SIG-M5 (cell line): ENCODE results near the gene CSTF2.
"Not testable (repeated sequence)": the region's sequence is repeated elsewhere in the genome, so short reads cannot be mapped to it uniquely, and the experiment has no call there.

Source experiments
- DNase-seq: peaks from one replicate; lab custom pipeline; 2025; lab: John Stamatoyannopoulos, UW

The CSTF2 gene, protein sequence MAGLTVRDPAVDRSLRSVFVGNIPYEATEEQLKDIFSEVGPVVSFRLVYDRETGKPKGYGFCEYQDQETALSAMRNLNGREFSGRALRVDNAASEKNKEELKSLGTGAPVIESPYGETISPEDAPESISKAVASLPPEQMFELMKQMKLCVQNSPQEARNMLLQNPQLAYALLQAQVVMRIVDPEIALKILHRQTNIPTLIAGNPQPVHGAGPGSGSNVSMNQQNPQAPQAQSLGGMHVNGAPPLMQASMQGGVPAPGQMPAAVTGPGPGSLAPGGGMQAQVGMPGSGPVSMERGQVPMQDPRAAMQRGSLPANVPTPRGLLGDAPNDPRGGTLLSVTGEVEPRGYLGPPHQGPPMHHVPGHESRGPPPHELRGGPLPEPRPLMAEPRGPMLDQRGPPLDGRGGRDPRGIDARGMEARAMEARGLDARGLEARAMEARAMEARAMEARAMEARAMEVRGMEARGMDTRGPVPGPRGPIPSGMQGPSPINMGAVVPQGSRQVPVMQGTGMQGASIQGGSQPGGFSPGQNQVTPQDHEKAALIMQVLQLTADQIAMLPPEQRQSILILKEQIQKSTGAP

DNA sequence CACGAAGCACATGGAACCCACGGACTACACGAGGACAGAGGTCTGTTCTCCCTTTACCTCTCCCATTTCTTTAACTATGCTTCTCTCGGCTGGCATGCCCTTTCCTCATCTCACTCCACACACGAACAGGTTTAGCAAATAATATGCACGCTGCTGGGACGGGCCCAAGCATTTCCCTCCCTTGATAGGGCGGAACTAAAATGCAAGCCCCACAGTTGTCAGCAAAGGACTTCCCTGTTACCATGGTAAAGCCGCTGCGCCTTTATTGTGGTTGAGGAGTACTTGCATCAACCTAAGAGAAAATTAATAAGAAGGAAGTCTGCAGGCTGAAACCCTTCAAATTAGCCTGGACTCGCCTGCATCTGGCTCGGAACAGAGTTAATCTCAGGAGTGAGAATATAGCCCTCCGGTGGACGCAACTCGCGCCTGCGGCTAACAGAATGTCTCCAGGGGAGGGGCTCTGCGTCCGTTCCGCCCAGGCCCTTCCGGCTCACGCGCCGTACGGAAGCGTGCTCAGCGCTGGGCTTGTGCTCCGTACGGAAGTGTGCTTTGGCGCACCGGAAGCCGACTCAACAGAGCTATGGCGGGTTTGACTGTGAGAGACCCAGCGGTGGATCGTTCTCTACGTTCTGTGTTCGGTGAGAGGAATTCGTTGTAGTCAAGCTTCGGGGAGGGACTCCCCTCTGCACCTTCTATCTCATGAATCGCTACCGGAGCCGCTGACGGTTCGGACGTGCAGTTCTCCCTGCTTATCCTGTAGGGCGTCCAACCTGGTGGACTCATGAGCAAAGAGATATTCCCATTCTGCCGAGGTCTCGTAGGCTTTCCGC, at the start of gene CSTF2:
Gene CSTF2 (plus strand): TSS at position 555 of the 830 bp plus-strand sequence. CDS start 26 bp downstream, at position 581.
- DNase-seq, result peak; percentile 14

DNA sequence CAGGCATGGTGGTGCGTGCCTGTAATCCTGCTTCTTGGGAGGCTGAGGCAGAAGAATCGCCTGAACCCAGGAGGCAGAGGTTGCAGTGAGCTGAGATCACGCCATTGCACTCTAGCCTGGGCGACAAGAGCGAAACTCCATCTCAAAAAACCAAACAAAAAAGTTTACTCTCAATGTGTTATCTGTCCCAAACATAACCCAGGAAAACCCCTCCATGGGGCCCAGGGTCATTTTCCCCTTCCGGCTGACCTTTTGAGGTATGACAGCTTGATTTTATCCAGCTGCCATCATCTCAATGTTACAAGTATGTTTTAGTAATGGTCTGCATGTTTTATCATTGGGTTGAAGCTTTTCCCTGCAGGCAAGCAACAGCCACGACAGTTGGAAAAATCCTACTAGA, 23.8 kb upstream of the CSTF2 start:
- not testable (repeated sequence) for DNase-seq

DNA sequence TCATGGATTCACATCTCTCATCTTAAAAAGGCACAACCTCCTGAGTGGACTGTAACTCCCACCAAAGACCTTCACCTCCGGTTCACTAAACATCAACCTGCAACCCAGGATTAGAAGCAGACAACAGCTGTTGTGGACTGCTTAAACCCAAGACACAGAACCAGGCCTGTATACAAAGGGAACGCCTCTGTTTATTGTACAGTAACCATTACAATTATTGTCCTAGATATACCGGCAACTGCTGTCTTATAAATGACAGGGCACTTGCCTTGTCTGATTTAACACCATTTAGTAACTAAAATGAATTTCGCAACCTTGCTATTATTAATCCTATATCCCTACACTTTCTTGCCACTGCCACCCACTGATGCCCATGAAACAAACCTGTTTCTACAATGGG, 22.8 kb upstream of the CSTF2 start:
- DNase-seq, result no peak

DNA sequence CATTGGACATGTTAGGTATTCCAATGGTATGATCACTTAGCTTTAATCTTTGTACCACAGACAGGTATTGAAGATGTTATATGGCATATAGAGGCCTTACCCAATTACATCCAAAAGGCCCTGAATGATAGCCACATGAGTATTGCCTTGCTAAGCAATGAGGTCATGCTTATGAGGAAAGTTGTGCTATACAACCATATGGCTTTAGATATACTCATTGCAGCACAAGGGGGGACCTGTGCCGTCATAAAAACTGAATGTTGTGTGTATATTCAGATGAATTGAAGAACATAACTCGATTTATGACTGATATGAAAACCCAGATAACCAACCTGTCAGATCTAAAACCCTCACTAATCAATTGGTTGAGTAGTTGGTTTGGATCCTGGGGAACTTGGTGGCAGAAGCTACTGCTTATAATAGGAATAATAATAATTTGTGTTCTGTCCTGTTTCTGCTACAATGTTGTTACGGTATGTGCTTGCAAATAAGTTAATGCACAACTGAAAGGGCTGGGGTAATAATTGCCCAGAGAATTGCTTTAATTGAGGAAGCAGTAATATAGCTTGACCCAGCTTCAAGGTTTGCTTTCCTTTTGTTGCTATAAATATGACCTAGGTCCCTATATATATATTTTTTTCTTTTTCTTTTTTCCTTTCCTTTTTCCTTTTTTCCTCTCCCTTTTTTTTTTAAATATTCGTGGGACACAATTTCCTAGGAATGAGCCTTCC, 21.5 kb upstream of the CSTF2 start:
- DNase-seq, result no peak

DNA sequence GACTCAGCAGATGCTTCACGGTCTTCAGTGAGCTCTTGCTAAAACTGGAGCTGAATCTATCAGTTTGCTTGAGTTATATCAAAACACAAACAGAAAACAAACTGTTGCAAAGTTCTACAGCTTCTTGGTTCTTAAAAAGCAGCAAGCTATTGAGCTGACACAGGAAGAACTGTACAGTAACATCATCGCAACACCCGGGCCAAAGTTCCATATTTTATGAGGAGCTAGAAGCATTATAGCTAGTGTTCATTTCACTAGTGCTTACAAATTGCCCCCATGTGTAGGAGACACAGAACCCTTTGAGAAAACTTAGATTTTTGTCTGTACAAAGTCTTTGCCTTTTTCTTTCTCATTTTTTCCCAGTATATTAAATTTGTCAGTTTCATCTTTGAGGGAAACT, 17.3 kb upstream of the CSTF2 start:
- DNase-seq, result no peak

DNA sequence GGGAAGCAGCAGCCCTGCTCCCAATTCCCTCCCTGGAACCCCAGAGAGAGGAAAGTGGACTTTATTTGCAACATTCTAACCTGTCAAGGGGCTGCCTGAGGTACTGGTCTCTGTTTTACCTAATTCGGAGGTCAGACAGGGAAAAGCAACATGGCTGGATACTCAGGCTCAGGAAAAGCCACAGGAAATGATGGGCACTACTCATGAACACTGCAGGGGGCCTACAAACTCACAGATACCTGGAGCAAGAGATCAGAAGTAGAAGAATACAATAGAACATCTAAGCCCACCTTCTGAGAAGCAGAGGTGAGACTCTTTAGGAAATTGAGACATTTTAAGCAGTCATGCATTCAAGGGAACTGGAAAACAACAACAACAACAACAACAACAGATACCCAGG, 15.4 kb upstream of the CSTF2 start:
- DNase-seq, result no peak

DNA sequence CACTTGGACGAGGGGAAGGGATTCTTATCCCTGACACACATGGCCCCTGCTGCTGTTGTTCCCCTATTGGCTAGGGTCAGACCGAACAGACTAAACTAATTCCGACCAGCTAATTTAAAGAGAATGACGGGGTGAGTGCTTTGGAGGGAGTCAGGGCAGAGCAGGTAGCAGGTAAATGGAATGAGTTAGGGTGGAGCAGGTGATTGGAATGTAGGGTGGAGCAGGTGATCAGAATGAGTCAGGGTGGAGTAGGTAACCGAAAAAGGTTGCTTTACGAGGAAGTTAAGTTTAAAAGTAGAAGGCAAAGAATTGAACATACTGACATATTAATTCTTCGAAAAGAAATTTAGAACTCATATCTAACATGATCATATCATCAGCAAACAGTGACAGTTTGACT, 11.9 kb upstream of the CSTF2 start:
- not testable (repeated sequence) for DNase-seq

DNA sequence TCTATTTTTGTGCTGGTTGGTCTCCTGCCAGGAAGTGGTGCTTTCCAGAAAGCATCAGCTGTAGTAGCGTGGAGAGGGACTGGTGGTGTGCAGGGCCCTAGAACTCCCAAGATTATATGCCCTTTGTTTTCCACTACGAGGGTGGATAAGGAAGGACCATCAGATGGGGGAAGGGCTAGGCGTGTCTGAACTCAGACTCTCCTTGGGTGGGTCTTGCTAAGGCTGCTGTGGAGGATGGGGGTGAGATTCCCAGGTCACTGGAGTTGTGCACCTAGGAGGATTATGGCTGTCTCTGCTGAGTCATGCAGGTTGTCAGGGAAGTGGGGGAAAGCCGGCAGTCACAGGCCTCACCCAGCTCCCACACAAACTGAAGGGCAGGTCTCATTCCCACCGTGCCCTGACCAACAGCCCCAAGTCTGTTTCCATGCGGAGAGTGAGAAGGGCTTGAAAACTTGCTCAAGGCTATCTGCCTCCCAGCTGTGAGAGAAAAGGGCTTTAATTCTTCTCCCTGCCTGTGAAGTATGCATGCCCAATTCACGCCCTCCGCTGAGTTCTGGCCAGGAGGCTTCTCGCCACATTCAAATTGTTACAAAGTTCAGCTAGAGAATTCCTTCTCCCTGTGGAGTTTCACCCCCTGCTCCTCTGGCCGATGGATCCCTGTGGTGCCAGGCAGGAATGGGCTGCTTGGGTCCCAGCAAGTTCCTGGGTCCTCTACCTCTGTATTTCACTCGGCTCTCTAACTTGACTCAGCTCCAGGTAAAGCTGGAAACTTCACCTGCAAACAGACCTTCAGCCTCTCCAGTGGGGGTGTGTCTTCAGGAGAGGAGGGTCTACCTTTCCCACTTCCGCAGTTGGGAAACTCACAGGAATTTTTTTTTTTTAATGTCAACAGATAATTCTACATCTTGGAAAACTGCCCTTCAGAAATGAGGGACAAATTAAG, 7.7 kb upstream of the CSTF2 start:
- DNase-seq, result no peak

DNA sequence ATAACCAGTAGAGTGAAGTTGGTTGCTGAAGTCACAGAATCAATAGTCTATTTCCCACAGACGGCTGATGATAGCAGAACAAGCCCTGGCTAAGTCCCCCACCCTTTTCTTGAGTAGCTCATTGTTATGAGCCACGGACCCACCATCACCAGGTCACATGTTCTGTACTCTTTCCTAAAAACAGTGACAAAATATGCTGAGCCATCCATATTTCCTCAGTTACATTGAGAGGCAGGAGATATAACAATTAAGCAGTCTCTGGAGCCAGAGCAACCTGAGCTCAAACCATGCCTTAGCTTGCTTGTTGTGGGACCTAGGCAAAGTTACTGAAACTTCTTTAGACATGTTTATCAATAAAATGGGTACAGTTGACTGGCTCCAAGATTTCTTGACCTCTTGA, 2.9 kb upstream of the CSTF2 start:
- no peak for DNase-seq

DNA sequence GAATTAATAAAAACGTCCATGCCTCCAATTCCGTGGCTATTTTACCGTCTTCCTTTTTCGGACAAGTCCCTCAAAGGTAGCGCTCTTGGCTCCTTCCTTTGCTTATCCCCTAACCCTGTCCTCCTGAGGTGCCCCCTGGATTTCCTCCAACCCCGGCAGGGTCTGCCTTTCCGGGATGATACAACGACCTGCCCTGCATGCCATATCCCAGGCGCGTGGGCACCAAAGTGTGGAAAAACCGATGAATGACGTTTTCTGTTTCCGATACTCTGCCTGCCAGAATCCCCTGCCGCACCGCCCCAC, 706 bp upstream of the CSTF2 start:
- DNase-seq, result no peak

DNA sequence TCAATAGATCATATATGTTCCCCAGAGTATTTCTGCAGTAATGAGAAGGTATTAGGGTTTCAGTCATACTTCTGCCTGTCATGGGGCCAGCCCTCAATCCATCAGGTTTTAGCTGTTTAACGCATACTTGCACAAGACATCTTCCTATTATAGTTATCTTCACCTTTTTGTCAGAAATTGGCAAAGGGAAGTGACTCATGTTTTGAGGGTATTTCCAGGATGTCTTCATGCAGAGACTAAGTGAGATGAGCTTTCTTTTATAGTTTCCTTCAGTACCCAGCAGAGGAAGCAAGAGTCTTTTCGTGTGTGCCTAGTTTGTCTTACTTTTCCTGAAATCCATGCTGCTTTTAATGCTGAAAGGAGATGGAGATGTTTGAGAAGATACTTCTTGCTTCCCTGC, 9.5 kb downstream of the CSTF2 start:
- peak; percentile 20 for DNase-seq

DNA sequence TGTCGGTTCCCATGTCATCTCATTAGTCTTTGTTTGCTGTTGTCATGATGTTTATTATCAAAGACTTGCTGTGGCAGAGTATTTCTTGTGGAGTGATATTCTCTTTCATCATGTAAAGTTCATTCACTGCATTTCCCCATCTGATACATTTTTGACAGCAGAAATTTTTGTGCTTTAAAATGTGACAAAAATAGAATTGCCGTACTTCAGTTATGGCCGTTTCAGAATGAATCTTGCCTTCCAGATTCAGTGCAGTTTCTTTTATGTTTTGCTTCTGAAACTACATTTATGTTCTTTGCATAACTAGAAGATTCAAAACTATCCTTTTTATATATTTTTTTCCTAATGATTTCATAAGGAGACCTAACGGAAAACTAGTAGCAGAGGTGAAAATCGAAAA, 10.0 kb downstream of the CSTF2 start:
- DNase-seq, result no peak

DNA sequence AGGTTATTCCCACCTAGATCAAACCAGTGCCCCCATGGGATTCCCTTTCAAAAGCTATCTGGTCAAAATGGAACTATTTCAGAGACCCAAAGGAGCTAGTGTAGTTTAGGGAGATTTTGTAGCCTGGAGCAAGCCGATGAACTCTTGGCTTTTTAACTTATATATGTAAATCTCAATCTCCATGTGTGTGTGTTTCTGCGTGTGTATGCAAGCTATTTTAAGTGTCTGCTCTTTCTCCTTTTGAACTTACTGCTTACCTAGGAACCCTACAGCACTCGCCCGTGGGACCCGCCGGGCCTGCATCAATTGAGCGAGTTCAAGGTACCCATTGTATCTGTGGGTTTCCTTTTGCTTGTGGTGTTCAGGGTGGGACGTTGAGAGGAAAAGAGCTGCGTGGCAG, 10.4 kb downstream of the CSTF2 start:
- DNase-seq, result no peak

DNA sequence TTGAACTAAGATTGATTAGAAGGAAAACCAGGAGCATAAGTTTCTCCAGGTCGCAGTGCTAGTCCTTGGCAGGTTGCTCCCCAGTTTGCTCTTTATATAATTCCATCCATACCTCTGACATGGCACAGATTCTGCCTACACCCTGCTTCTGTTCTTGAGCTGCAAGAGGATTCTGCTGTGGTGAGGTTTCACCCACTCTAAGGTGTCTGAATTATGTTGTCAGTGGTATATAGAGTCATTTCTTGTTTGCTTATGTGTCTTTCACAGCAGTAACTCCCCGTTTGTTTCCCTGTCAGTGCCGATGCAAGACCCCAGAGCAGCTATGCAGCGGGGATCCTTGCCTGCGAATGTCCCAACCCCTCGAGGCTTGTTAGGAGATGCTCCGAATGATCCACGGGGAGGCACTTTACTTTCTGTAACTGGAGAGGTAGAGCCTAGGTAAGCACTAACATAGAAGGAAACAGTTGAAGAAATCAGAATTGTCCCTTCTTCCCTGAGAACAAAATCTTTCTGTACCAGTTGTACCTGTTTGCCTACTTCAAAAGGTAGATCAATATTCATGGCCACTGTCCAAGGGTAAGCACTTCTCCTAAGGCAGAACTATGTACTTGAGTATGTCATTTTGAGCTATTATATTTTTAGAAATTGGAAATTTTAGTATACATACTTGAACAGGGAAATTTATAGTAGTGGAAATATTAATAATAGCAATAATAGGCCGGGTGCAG, 11.2 kb downstream of the CSTF2 start:
- DNase-seq, result no peak

DNA sequence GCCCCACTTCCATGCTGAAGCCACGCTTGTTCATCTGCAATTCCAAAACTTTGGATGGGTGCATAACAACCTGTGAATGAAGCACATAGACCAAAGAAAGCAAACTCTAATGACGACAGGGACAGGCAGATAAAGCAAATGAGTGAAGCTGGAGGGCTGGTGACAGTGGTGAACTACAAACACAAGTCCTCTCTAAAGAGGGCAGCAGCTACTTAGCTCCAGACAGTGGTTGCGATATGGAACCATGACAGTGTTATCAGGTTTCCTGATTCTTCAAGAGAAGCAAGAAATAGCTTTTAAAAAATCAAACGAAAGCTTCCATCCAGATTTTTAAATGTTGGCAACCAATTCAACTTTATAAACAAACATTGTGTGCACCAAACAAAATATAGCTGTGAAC, 30.1 kb downstream of the CSTF2 start:
- no peak for DNase-seq

DNA sequence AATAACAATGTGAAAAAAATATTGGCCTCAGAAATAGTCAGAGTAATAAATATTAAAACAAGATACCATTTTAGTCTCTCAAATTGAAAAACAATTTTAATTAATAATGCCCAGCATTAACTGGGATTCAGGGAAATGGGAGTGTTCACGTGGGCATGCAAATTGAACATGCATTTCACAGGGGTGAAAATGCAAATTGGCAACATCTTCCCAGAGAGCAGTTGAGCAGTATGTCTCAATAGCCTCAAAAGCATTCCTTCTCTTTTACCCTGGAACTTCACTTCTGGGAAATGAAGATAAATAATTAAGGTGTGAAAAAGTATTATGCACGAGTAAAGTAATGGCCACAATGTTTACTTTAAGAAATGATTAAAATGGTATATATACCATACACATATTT, 32.6 kb downstream of the CSTF2 start:
- no peak for DNase-seq

DNA sequence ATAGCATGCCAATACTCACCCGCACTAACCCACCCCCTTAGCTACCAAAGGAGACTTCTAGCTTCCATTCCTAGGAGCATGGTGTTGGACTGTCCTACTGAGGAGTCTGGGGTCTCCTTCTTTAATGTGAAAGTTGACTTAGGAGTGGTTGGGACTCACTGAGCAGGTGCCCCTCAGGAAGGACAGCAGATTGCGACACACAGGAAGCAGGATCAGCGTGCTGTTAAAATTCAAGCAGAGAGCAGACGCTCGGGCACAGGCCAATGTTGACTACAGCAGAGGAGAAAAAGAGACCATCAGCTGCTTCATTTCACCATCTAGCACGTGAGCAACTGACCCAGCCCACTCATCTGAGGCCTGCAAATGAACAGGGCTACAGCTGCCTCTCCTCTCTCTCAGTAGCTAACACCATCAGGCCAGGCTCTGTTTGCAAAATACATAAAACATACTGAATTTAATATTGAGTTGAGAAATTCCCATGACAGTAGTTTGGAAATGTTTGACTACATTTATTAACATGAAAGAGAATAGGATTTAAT, 43.2 kb downstream of the CSTF2 start:
- no peak for DNase-seq

DNA sequence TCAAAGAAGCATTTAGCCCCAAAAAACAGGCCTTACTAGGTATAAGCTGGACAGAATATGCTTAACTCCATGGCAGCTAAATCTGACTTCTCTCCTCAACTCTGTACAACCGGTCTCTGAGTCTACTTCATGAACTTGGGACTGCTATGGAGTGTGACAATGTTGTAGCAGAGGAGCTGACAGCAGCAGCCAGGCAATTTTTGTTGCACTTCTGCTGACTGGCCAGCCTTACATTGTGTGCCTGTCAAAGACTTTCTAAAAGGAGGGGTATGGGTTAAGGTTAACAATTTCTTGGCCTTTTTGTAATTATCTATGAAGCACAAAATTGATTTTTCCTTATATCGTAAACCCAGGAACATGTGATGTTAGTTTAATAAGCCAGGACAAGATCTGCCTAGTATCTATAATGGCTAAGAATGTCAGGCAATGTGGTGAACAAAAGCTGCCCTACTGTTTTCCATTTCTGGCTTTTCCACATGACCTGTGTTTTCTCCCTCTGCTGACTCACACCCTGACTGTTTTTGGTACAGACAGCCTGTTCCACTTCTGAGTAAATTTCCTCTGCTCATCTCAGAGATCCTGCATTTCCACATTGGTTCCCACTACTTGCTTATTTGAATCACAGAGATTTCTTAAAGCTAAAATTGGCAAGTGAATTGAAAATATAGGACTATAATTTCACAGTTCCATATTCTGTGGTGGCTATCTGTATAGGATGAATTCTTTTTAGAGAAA, 44.6 kb downstream of the CSTF2 start:
- DNase-seq, result no peak

DNA sequence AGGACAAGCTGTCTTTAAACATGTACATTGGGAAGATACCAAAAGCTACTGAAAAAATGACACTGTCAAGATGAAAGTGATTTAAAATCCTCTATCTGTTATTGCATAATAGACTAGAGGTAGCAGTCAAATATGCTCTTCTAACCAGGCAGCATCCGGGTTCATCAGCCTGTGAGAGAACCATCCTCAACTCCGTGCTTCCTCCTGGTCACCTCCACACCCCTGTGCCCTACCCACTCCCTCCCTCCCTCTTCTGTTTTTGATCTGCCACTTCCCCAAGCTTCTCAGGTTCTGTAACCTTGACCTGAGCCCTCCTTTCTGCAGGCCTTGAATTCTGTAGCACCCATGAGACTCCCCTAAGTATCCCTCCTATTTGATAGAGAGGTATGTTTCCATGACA, 48.1 kb downstream of the CSTF2 start:
- no peak for DNase-seq

DNA sequence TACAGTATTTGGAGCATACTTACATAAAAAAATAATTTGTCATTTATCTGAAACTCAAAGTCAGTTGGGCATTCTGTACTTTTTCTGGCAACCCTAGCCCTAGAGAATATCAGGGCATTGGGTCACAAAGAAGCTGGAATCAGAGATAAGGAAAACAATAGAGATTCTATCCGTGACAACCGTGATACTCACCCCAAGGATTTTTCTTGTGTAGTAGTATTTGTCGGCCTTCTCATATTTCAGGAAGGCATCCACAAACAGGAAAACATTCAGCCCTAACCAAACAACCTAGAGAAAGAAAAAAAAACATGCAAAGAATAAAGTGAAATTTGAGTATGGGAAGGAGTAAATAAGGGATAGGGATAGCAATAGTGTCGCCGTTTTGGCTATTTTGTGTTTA, 50.3 kb downstream of the CSTF2 start:
- DNase-seq, result no peak
